ENCODE data around the gene ZNF789. TPM values are rescaled to one million over a fixed set of nuclear protein-coding genes. Genes with fewer than 3 reads are reported as not detected.

Gene ZNF789
- total RNA-seq, 1 experiment from 2014 or later: 15.1 TPM

GRCh38 chr7:99514050-99514449 is 41.4 kb downstream of the ZNF789 start:
- Histone ChIP-seq H2BK20ac (ENCODE audit: low read depth, low read length, poor library complexity, severe bottlenecking) (no peak overlapping the region), H4K8ac (replicated peaks; ENCODE audit: insufficient read length, low read depth, low read length) (no peak overlapping the region), H4K20me1 (ENCODE audit: control insufficient read depth, insufficient read depth, insufficient read length) (no peaks in the 10 kb centered on the region), H3K79me2 (ENCODE audit: insufficient read depth, low read length) (no peaks in the 10 kb centered on the region; the same call in 1 of the 2 replicates), H3T11ph (ENCODE audit: low read length) (no peak overlapping the region), H3K27me3 (ENCODE audit: insufficient read depth, low read length) (no peaks in the 10 kb centered on the region), H2BK12ac (ENCODE audit: insufficient read length, low read depth, low read length) (no peak overlapping the region), H3K79me1 (ENCODE audit: insufficient read depth, low read depth, low read length, poor library complexity, severe bottlenecking) (no peaks in the 10 kb centered on the region), H3K23me2 (ENCODE audit: insufficient read length, low read depth, low read length, poor library complexity, severe bottlenecking) (no peaks in the 10 kb centered on the region), H3K4ac (ENCODE audit: low read depth, low read length) (no peak overlapping the region), H2BK15ac (ENCODE audit: low read depth, low read length) (no peak overlapping the region), H4K5ac (ENCODE audit: insufficient read length, low read depth, low read length) (no peak overlapping the region), H2BK120ac (ENCODE audit: low read depth, low read length, poor library complexity, severe bottlenecking) (no peak overlapping the region), H3K56ac (ENCODE audit: insufficient read length, low read depth, low read length) (no peak overlapping the region), H3K14ac (ENCODE audit: insufficient read depth, low read length) (no peak overlapping the region), H3K4me1 (ENCODE audit: insufficient read depth, low read length) (no peaks in the 10 kb centered on the region), H2AFZ (ENCODE audit: low read length) (no peak overlapping the region), H3K23ac (ENCODE audit: insufficient read length, low read depth, low read length) (no peak overlapping the region), H2BK5ac (ENCODE audit: insufficient read length, low read length) (no peak overlapping the region), H3K18ac (ENCODE audit: insufficient read length, low read depth, low read length) (no peak overlapping the region), H3K9me3 (ENCODE audit: control insufficient read depth, low read depth, low read length) (no peaks in the 10 kb centered on the region), H3K27ac (ENCODE audit: insufficient read length, low read depth, low read length) (no peak overlapping the region), H4K91ac (ENCODE audit: insufficient read length, low read depth, low read length) (no peak overlapping the region), H2AK5ac (ENCODE audit: insufficient read length, low read length) (no peak overlapping the region), H3K4me2 (ENCODE audit: insufficient read depth, insufficient read length, low read length) (no peak overlapping the region), H3K9ac (ENCODE audit: extremely low read depth, insufficient read length, low read length) (no peak overlapping the region)
- Mint-ChIP-seq H3K27me3 (ENCODE audit: low read depth) (no peaks in the 10 kb centered on the region), H3K4me1 (no peaks in the 10 kb centered on the region), H3K4me3 (no peak overlapping the region), H3K36me3 (ENCODE audit: insufficient read depth in 1 of 3, low read depth in 3 of 3) (peaks cover 28 to 54% (median 36%) of the 10 kb centered on the region in 3 experiments), H3K27ac (no peak overlapping the region), H3K9me3 (no peaks in the 10 kb centered on the region)
- no CpG with 5 or more reads among the region's 1 CpG for WGBS (ENCODE audit: extremely low coverage, insufficient read length, low lambda C conversion rate)
- no peak for TF ChIP-seq CTCF (conservative IDR thresholded peaks at IDR 0.05)
- DNase-seq: no peak

All from H9 (cell line).